ENCODE measurements around the gene RPP38. TPM values are rescaled to one million over a fixed set of nuclear protein-coding genes. Genes with fewer than 3 reads are reported as not detected.
A peak's percentile ranks its signal among the peaks of the same experiment; 100 is the strongest.

The RPP38 gene
- total RNA-seq, 1 donor from 2014 or later, result 11.6 TPM

- H3K27me3 Mint-ChIP-seq (ENCODE audit: unreplicated experiment), result no peaks in the 10 kb centered on the region
- no peak overlapping the region for H3K27ac Mint-ChIP-seq (ENCODE audit: unreplicated experiment)
- peaks cover under 1% of the 10 kb centered on the region for H3K4me1 Mint-ChIP-seq (ENCODE audit: low read depth, unreplicated experiment)
- H3K9me3 Mint-ChIP-seq (ENCODE audit: unreplicated experiment), result no peaks in the 10 kb centered on the region
- DNase-seq, result no peak
- H3K4me3 Mint-ChIP-seq (ENCODE audit: unreplicated experiment), result no peak overlapping the region
- TF ChIP-seq CTCF (IDR thresholded peaks at IDR 0.05; ENCODE audit: partially characterized antibody, unreplicated experiment), result no peak
- no peaks in the 10 kb centered on the region for H3K36me3 Mint-ChIP-seq (ENCODE audit: unreplicated experiment)
These were observed 21.5 kb downstream of the RPP38 start for GRCh38 chr10:15118615-15119014.

- Mint-ChIP-seq H3K27me3 (ENCODE audit: unreplicated experiment) (peaks cover 2% of the 10 kb centered on the region), H3K9me3 (ENCODE audit: unreplicated experiment) (no peaks in the 10 kb centered on the region), H3K36me3 (ENCODE audit: unreplicated experiment) (no peaks in the 10 kb centered on the region), H3K27ac (ENCODE audit: unreplicated experiment) (no peak overlapping the region), H3K4me3 (ENCODE audit: unreplicated experiment) (no peak overlapping the region), H3K4me1 (ENCODE audit: low read depth, unreplicated experiment) (peaks cover 7% of the 10 kb centered on the region)
- no peak for TF ChIP-seq CTCF (IDR thresholded peaks at IDR 0.05; ENCODE audit: partially characterized antibody, unreplicated experiment)
- DNase-seq, result no peak
These were observed 23.4 kb downstream of the RPP38 start for GRCh38 chr10:15120523-15120922.

- Mint-ChIP-seq H3K4me3 (ENCODE audit: unreplicated experiment) (no peak overlapping the region), H3K9me3 (ENCODE audit: unreplicated experiment) (no peaks in the 10 kb centered on the region), H3K36me3 (ENCODE audit: unreplicated experiment) (no peaks in the 10 kb centered on the region), H3K27ac (ENCODE audit: unreplicated experiment) (no peak overlapping the region), H3K4me1 (ENCODE audit: low read depth, unreplicated experiment) (peaks cover 7% of the 10 kb centered on the region), H3K27me3 (ENCODE audit: unreplicated experiment) (peaks cover 2% of the 10 kb centered on the region)
- TF ChIP-seq CTCF (IDR thresholded peaks at IDR 0.05; ENCODE audit: partially characterized antibody, unreplicated experiment), result no peak
- DNase-seq, result no peak
These were observed 24.6 kb downstream of the RPP38 start for GRCh38 chr10:15121707-15122106.

- Mint-ChIP-seq H3K27me3 (ENCODE audit: unreplicated experiment) (peaks cover 2% of the 10 kb centered on the region), H3K9me3 (ENCODE audit: unreplicated experiment) (no peaks in the 10 kb centered on the region), H3K4me1 (ENCODE audit: low read depth, unreplicated experiment) (peaks cover 7% of the 10 kb centered on the region), H3K4me3 (ENCODE audit: unreplicated experiment) (no peak overlapping the region), H3K27ac (ENCODE audit: unreplicated experiment) (peak overlapping the region; percentile 43), H3K36me3 (ENCODE audit: unreplicated experiment) (no peaks in the 10 kb centered on the region)
- no peak for TF ChIP-seq CTCF (IDR thresholded peaks at IDR 0.05; ENCODE audit: partially characterized antibody, unreplicated experiment)
- DNase-seq, result no peak
These were observed 25.4 kb downstream of the RPP38 start for GRCh38 chr10:15122477-15123030.

GRCh38 chr10:15123749-15124184 lies 26.6 kb downstream of the RPP38 start:
- DNase-seq, result no peak
- Mint-ChIP-seq H3K4me3 (ENCODE audit: unreplicated experiment) (no peak overlapping the region), H3K36me3 (ENCODE audit: unreplicated experiment) (peaks cover 5% of the 10 kb centered on the region), H3K9me3 (ENCODE audit: unreplicated experiment) (no peaks in the 10 kb centered on the region), H3K27me3 (ENCODE audit: unreplicated experiment) (peaks cover 2% of the 10 kb centered on the region), H3K27ac (ENCODE audit: unreplicated experiment) (peak overlapping the region; percentile 75), H3K4me1 (ENCODE audit: low read depth, unreplicated experiment) (peaks cover 7% of the 10 kb centered on the region)
- no peak for TF ChIP-seq CTCF (IDR thresholded peaks at IDR 0.05; ENCODE audit: partially characterized antibody, unreplicated experiment)

Measured in glutamatergic neuron (in vitro differentiated cells).